Right ventricle myocardium superior (tissue), 1 donor: ENCODE measurements around the gene CCDC152. TPM values are rescaled to one million over a fixed set of nuclear protein-coding genes. Genes with fewer than 3 reads are reported as not detected.

Experiments used
- ATAC-seq: fragments of 200-7000 bp; cut with Tn5 transposase; one replicate; pipeline ENCODE4 v1.9.1; 2020; ENCODE audit warnings: mild to moderate bottlenecking; ENCODE audit not compliant: poor library complexity
- DNase-seq: peaks from one replicate; pipeline ENCODE4 v3.0.0-alpha.2; 2020
- intact Hi-C: fragments of 100-400 bp; cut with DNase I; formaldehyde crosslinking; loops from one replicate; pipeline ENCODE4 v1.11.2; 2022
- total RNA-seq: library from RNA; stranded (reverse); fragmentation: NEBNext Ultra II Directional; extraction: Animal tissue kit (Norgen Biotek cat#: 25700); gene quantifications from one replicate; pipeline ENCODE4 v1.2.1, GENCODE V29; 2021
- donor health status: DM: no; HTN: yes; CAD: no; lungs with severe emphysema.

CCDC152 gene
- total RNA-seq, 1 donor from 2014 or later: 0.56 TPM

- ATAC-seq: no peak
- no peak for DNase-seq
- intact Hi-C loops: loop anchor here (10.0 kb wide), 2 partner anchors 115 to 915 kb away; no protein-coding TSS in a partner anchor
Observed at GRCh38 chr5:42770003-42770402, 13.4 kb downstream of the CCDC152 start.

GRCh38 chr5:42772265-42772993 is 15.8 kb downstream of the CCDC152 start:
- DNase-seq (no peak), ATAC-seq (peak; percentile 27)
- intact Hi-C loops: loop anchor here (10.0 kb wide), 2 partner anchors 112 to 918 kb away; no protein-coding TSS in a partner anchor

GRCh38 chr5:42779083-42779482 is 22.5 kb downstream of the CCDC152 start:
- intact Hi-C loops: loop anchor here (10.0 kb wide), 2 partner anchors 106 to 924 kb away; no protein-coding TSS in a partner anchor
- no peak for DNase-seq
- ATAC-seq: no peak

GRCh38 chr5:42781584-42781983 is 25.0 kb downstream of the CCDC152 start:
- intact Hi-C loops: no loop called here
- DNase-seq (no peak), ATAC-seq (no peak)

GRCh38 chr5:42784132-42784531 is 27.5 kb downstream of the CCDC152 start:
- DNase-seq (no peak), ATAC-seq (no peak)
- intact Hi-C loops: no loop called here

GRCh38 chr5:42785756-42786155 is 29.1 kb downstream of the CCDC152 start:
- intact Hi-C loops: no loop called here
- ATAC-seq: no peak
- DNase-seq: no peak

GRCh38 chr5:42787073-42787472 is 30.5 kb downstream of the CCDC152 start:
- intact Hi-C loops: no loop called here
- DNase-seq (no peak), ATAC-seq (no peak)

GRCh38 chr5:42787845-42788244 is 31.2 kb downstream of the CCDC152 start:
- intact Hi-C loops: no loop called here
- ATAC-seq: no peak

GRCh38 chr5:42791151-42791550 is 34.5 kb downstream of the CCDC152 start:
- intact Hi-C loops: no loop called here
- DNase-seq (no peak), ATAC-seq (no peak)

More at GRCh38 chr5:42787845-42788244, 31.2 kb downstream of the CCDC152 start:
- no peak for DNase-seq

GRCh38 chr5:42798284-42799240 is 41.9 kb downstream of the CCDC152 start:
- peak; percentile 22 for ATAC-seq
- no peak for DNase-seq
- intact Hi-C loops: no loop called here

GRCh38 chr5:42799241-42799608 is 42.6 kb downstream of the CCDC152 start:
- ATAC-seq (no peak), DNase-seq (no peak)
- intact Hi-C loops: no loop called here

GRCh38 chr5:42799668-42800114 is 43.1 kb downstream of the CCDC152 start:
- DNase-seq (no peak), ATAC-seq (no peak)
- intact Hi-C loops: no loop called here

GRCh38 chr5:42800748-42801330 is 44.2 kb downstream of the CCDC152 start:
- intact Hi-C loops: no loop called here
- no peak for ATAC-seq
- DNase-seq: no peak

- ATAC-seq (no peak), DNase-seq (no peak)
- intact Hi-C loops: no loop called here
Observed at GRCh38 chr5:42801516-42802166, 45.0 kb downstream of the CCDC152 start.

GRCh38 chr5:42804717-42805339 is 48.2 kb downstream of the CCDC152 start:
- intact Hi-C loops: loop anchor here (5.0 kb wide), 1 partner anchor 82 kb away; no protein-coding TSS in a partner anchor
- no peak for DNase-seq
- no peak for ATAC-seq

- no peak for DNase-seq
- intact Hi-C loops: loop anchor here (5.0 kb wide), 1 partner anchor 81 kb away; no protein-coding TSS in a partner anchor
- ATAC-seq: no peak
Observed at GRCh38 chr5:42806004-42806700, 49.5 kb downstream of the CCDC152 start.

GRCh38 chr5:42806701-42807262 is 50.2 kb downstream of the CCDC152 start:
- DNase-seq (no peak), ATAC-seq (no peak)
- intact Hi-C loops: loop anchor here (5.0 kb wide), 1 partner anchor 81 kb away; no protein-coding TSS in a partner anchor
